ENCODE measurements around the gene SCYL1.

The SCYL1 gene

DNA sequence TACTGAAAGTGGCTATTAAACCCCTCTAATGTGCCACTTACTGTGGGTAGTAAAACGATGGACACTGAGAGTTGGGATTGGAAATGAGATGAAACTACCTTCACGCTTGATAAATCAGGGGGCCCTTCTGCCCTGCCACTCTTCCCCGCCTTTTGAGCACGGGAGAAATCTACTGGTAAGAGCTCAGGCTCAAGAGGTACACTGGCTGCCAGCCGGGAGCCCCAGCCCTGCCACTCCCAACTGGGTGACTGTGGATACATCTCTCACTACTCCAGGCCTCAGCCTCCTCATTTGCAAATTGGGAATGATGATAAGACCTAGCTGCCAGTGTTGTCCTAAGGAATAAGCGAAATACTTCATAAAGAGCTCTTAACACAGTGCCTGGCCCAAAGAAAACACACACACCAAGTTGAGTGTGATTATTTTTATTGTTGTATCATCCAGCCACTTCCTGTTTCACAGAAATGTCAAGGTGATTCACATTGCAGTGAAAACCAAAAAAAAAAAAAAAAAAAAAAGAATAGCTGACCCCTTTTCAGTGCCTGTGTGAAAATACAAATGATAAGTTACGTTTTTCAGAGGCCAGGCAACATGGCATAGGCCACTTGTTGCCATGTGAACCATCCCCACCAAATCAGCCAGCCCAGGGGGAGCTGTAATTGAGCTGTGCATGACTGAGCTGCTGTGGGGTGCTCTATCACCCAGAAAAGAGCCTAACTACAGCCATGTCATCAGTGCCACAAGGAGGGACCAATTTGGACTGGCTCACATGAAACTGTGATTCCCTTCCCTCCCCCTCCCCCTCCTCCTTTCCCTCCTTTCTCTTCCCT, 41.0 kb downstream of the SCYL1 start:
- Histone ChIP-seq H3K4me1 (ENCODE audit: control insufficient read depth, insufficient read depth, low read length) (peaks cover 36% of the 10 kb centered on the region), H3K27ac (ENCODE audit: low read length) (peak overlapping the region; percentile 41), H3K9me3 (ENCODE audit: control insufficient read depth in 2 of 2, low read length in 2 of 2) (no peaks in the 10 kb centered on the region), H3K27me3 (ENCODE audit: control insufficient read depth in 1 of 2, insufficient read depth in 2 of 2, low read length in 2 of 2) (no peaks in the 10 kb centered on the region), H3K9ac (ENCODE audit: low read length in 2 of 2) (no peak overlapping the region), H3K4me3 (ENCODE audit: low read length in 2 of 2) (no peak overlapping the region), H3K36me3 (ENCODE audit: control insufficient read depth in 2 of 2, insufficient read depth in 2 of 2, low read length in 2 of 2) (peaks cover 3 to 7% of the 10 kb centered on the region in 2 donors)

DNA sequence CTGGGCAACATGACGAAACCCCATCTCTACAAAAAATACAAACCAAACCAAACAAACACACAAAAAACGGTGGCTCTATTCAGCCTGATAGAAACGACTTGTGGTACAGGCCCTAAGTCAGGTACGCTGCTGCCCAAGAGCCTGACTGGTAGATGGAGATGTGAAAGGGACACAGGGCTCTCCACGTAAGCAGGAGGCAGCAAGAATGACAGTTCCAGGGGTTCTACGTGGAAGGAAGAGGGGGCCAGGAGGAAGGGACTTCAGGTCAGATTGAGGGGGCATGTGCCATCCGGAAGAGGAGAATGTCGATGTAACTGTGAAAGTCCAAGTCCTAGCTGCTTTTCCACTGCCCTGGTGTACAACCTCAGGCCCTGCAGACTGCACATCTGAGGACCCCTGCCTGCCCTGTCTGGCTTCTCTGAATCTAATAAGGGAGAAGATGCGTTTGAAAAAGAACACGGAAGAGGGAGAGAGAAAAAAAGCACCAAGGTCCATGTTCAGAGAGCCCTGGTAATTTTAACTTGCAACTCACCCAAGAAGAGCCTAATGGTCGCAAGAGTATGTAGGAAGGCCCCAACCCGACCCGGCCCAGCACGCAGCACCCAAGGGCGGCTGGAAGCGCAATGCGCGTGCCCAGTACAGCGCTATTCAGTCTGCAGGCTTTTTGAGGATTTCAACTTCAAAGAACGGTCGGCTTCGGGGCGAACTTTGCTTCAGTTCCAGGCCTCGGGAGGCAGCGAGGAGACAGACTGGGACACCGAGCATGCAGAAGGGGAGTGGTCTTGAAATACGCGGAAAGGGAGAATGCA, 44.5 kb downstream of the SCYL1 start:
- Histone ChIP-seq H3K36me3 (ENCODE audit: control insufficient read depth in 2 of 2, insufficient read depth in 2 of 2, low read length in 2 of 2) (peaks cover 5 to 7% of the 10 kb centered on the region in 2 donors), H3K9ac (ENCODE audit: low read length in 2 of 2) (peak overlapping the region; percentile 86 to 95), H3K4me3 (ENCODE audit: low read length in 2 of 2) (peak overlapping the region; percentile 96), H3K27me3 (ENCODE audit: control insufficient read depth in 1 of 2, insufficient read depth in 2 of 2, low read length in 2 of 2) (no peaks in the 10 kb centered on the region), H3K9me3 (ENCODE audit: control insufficient read depth in 2 of 2, low read length in 2 of 2) (no peaks in the 10 kb centered on the region), H3K27ac (ENCODE audit: low read length) (peak overlapping the region; percentile 92), H3K4me1 (ENCODE audit: control insufficient read depth, insufficient read depth, low read length) (peaks cover 58% of the 10 kb centered on the region)

DNA sequence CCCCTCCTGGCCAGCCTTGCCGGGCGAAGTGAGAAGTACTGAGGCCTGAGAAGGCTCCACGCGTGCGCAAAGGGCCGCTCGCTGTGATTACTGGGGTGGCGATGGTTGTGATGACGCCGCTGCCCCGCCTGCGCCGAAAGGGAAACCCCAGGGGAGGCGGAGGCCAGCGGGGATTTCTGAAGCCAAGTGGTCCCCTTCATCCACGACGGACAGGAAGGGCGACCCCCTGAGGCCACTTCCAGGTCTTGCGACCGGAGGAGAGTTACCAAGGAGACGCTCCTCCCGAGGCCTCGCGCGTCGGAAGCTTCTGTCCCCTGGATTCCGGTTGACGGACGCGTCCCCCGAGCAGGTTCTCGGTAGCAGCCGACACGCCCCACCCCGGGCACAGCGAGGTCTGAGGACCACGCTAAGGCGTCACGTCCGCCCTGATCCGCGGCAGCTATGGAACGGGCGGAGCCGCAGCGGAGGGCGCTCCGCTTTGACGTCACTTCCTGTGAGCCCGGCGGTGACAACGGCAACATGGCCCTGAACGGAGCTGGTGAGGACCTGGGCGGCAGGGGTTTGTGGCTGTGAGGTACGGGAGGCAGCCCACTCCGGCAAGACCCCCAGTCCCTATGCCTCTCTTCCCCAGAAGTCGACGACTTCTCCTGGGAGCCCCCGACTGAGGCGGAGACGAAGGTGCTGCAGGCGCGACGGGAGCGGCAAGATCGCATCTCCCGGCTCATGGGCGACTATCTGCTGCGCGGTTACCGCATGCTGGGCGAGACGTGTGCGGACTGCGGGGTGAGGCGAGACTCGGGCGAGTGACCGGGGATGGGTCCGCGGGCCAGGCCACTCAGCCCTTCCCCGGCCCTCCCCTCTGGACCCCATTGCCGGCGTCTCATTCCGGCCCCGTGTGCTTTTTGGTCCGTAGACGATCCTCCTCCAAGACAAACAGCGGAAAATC, 45.4 kb downstream of the SCYL1 start, which contains the start of gene ZNRD2:
ZNRD2 (plus strand) TSS at position 505 of the 946 bp plus-strand sequence; CDS start at position 520, 15 bp downstream.
- Histone ChIP-seq H3K9ac (ENCODE audit: low read length in 2 of 2) (peak within 1 kb of the TSS; percentile 86 to 95), H3K27me3 (ENCODE audit: control insufficient read depth in 1 of 2, insufficient read depth in 2 of 2, low read length in 2 of 2) (no peaks in the 10 kb centered on the region), H3K4me3 (ENCODE audit: low read length in 2 of 2) (peak within 1 kb of the TSS; percentile 96), H3K4me1 (ENCODE audit: control insufficient read depth, insufficient read depth, low read length) (peaks cover 65% of the 10 kb centered on the region), H3K36me3 (ENCODE audit: control insufficient read depth in 2 of 2, insufficient read depth in 2 of 2, low read length in 2 of 2) (peaks cover 5 to 7% of the 10 kb centered on the region in 2 donors), H3K27ac (ENCODE audit: low read length) (peak within 1 kb of the TSS; percentile 92), H3K9me3 (ENCODE audit: control insufficient read depth in 2 of 2, low read length in 2 of 2) (no peaks in the 10 kb centered on the region)

DNA sequence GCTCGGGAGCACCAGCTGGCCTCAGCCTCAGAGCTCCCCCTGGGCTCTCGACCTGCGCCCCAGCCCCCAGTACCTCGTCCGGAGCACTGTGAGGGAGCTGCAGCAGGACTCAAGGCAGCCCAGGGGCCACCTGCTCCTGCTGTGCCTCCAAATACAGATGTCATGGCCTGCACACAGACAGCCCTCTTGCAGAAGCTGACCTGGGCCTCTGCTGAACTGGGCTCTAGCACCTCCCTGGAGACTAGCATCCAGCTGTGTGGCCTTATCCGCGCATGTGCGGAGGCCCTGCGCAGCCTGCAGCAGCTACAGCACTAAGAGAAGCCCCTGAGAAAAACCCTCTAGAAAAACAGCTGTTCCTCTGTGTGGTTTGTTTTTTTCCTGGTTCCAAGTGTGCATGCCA, 46.5 kb downstream of the SCYL1 start:
- no peaks in the 10 kb centered on the region for H3K27me3 ChIP-seq (ENCODE audit: control insufficient read depth in 1 of 2, insufficient read depth in 2 of 2, low read length in 2 of 2)
- peak overlapping the region; percentile 92 for H3K27ac ChIP-seq (ENCODE audit: low read length)
- H3K9me3 ChIP-seq (ENCODE audit: control insufficient read depth in 2 of 2, low read length in 2 of 2) = no peaks in the 10 kb centered on the region
- peaks cover 5 to 7% of the 10 kb centered on the region in 2 donors for H3K36me3 ChIP-seq (ENCODE audit: control insufficient read depth in 2 of 2, insufficient read depth in 2 of 2, low read length in 2 of 2)
- peak overlapping the region; percentile 86 to 95 for H3K9ac ChIP-seq (ENCODE audit: low read length in 2 of 2)
- peak overlapping the region; percentile 96 for H3K4me3 ChIP-seq (ENCODE audit: low read length in 2 of 2)
- peaks cover 70% of the 10 kb centered on the region for H3K4me1 ChIP-seq (ENCODE audit: control insufficient read depth, insufficient read depth, low read length)

DNA sequence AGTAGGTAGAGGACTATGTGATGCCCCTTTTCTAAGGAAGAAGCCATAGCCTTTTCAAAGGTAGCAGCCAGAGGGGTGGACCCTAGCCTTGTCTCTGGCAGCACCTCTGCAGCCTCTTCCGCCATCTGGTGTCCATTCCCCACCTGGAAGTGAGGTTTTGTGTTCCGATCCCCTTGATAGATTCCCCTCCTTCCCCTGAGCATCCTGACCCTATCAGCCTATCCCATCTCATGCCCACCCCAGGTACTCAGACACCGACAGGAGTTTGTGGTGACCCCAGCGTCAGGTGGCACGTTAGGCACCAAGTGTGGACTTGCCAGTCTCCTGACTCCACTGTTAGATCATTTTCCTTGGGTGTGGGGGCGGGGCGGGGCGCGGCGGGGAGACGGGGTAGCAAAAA, 47.1 kb downstream of the SCYL1 start:
- Histone ChIP-seq H3K4me3 (ENCODE audit: low read length in 2 of 2) (peak overlapping the region; percentile 96), H3K4me1 (ENCODE audit: control insufficient read depth, insufficient read depth, low read length) (peaks cover 73% of the 10 kb centered on the region)

DNA sequence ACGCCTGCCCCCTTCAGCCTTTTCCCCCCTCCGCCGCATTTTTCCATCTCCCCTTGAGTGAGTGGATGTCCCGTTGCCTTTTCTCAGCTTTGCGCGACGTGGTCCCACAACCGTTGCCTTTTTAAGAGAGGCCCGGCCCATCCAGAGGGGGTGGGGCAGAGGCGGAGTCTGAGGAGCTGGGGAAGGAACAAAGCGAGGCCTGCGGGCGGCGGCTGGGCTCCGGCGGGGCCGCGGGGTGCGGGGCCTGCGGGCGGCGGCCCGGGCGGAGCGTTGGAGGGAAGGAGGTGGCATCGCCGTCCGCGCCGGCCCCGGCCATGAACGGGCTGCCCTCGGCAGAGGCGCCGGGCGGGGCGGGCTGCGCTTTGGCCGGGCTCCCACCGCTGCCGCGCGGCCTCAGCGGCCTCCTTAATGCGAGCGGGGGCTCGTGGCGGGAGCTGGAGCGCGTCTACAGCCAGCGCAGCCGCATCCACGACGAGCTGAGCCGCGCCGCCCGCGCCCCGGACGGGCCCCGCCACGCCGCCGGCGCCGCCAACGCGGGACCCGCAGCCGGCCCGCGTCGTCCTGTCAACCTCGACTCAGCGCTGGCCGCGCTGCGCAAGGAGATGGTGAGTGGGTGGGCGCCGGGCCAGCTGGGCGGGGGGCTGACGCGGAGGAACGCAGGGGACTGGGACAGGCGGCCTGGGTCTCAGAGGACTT, 47.6 kb downstream of the SCYL1 start, which contains the start of gene FAM89B:
FAM89B (plus strand) TSS at position 183 of the 696 bp plus-strand sequence; CDS start at position 315, 132 bp downstream.
- Histone ChIP-seq H3K27ac (ENCODE audit: low read length) (peak within 1 kb of the TSS; percentile 92), H3K36me3 (ENCODE audit: control insufficient read depth in 2 of 2, insufficient read depth in 2 of 2, low read length in 2 of 2) (peaks cover 4 to 5% of the 10 kb centered on the region in 2 donors), H3K4me3 (ENCODE audit: low read length in 2 of 2) (peak within 1 kb of the TSS; percentile 96), H3K9me3 (ENCODE audit: control insufficient read depth in 2 of 2, low read length in 2 of 2) (no peaks in the 10 kb centered on the region), H3K9ac (ENCODE audit: low read length in 2 of 2) (peak within 1 kb of the TSS; percentile 68), H3K27me3 (ENCODE audit: control insufficient read depth in 1 of 2, insufficient read depth in 2 of 2, low read length in 2 of 2) (no peaks in the 10 kb centered on the region), H3K4me1 (ENCODE audit: control insufficient read depth, insufficient read depth, low read length) (peaks cover 78% of the 10 kb centered on the region)

More for the DNA sequence above, 47.1 kb downstream of the SCYL1 start:
- H3K9ac ChIP-seq (ENCODE audit: low read length in 2 of 2) = peak overlapping the region; percentile 52 to 58
- H3K27me3 ChIP-seq (ENCODE audit: control insufficient read depth in 1 of 2, insufficient read depth in 2 of 2, low read length in 2 of 2) = no peaks in the 10 kb centered on the region
- H3K9me3 ChIP-seq (ENCODE audit: control insufficient read depth in 2 of 2, low read length in 2 of 2) = no peaks in the 10 kb centered on the region
- H3K36me3 ChIP-seq (ENCODE audit: control insufficient read depth in 2 of 2, insufficient read depth in 2 of 2, low read length in 2 of 2) = peaks cover 4 to 5% of the 10 kb centered on the region in 2 donors
- peak overlapping the region; percentile 92 for H3K27ac ChIP-seq (ENCODE audit: low read length)

DNA sequence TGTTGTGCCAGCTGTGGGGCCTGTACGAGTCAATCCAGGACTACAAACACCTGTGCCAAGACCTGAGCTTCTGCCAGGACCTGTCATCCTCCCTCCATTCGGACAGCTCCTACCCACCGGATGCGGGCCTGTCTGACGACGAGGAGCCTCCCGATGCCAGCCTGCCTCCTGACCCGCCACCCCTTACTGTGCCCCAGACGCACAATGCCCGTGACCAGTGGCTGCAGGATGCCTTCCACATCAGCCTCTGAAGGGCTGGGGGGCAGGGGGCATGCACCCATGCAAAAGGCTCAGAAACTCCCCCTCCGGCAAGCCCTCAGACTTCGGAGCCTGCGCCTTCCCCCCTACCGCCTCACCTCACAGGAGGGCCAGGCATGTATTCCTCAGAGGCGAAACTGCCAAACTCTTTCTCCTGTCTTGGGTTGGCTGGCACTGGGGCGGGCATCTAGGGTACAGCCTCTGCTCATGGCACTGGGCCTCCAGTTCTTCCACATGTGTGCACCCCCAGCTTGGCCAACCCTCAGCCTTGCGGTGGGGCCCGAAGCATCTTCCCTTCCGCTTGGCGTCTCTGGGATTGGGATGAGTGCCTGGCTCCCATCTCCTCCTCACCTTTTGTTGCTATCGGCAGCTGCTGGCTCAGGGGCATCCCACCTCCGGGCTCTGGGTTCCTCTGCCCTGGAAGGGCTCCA, 48.7 kb downstream of the SCYL1 start:
- Histone ChIP-seq H3K4me1 (ENCODE audit: control insufficient read depth, insufficient read depth, low read length) (peaks cover 79% of the 10 kb centered on the region), H3K9me3 (ENCODE audit: control insufficient read depth in 2 of 2, low read length in 2 of 2) (no peaks in the 10 kb centered on the region), H3K4me3 (ENCODE audit: low read length in 2 of 2) (peak overlapping the region; percentile 91 to 96), H3K27me3 (ENCODE audit: control insufficient read depth in 1 of 2, insufficient read depth in 2 of 2, low read length in 2 of 2) (no peaks in the 10 kb centered on the region), H3K27ac (ENCODE audit: low read length) (peak overlapping the region; percentile 80), H3K9ac (ENCODE audit: low read length in 2 of 2) (peak overlapping the region; percentile 68), H3K36me3 (ENCODE audit: control insufficient read depth in 2 of 2, insufficient read depth in 2 of 2, low read length in 2 of 2) (peaks cover 4 to 8% of the 10 kb centered on the region in 2 donors)

DNA sequence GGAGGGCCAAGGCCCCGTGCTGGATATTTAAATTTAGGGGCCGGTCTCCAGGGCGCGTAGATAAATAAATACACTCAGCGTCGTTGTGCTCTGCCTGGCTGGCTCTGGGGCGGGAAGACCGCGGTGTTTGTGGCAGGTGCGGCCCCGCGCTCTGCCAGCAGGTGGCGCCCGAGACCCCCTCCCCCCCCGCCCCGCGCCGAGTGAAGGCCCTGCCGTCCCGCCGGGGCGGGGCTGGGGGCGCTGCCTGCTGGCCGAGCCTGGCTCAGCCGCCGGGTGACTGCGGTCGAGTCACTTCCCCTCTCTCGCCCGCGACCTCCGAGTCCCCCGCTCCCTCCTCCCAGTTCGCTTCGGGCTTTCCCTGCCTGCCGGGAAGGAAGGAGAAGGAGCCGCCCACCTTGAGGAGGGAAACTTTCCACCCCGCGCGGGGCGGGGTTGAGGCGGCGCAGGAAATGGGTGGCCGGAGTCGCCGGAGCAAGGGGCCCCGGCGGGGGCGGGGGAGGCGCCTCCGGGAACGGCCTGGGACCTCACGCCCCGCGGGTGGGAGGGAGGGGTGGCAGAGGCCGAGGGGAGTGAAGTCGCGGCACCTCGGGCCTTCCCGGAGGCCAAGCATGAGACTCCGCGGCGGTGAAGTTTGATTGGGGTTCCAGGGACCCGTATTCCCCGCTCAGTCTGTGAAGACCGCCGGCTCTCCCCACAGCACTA, 49.4 kb downstream of the SCYL1 start:
- peaks cover 79% of the 10 kb centered on the region for H3K4me1 ChIP-seq (ENCODE audit: control insufficient read depth, insufficient read depth, low read length)
- H3K27me3 ChIP-seq (ENCODE audit: control insufficient read depth in 1 of 2, insufficient read depth in 2 of 2, low read length in 2 of 2) = no peaks in the 10 kb centered on the region
- peak overlapping the region; percentile 62 to 68 for H3K9ac ChIP-seq (ENCODE audit: low read length in 2 of 2)
- H3K36me3 ChIP-seq (ENCODE audit: control insufficient read depth in 2 of 2, insufficient read depth in 2 of 2, low read length in 2 of 2) = peaks cover 8 to 11% of the 10 kb centered on the region in 2 donors
- peak overlapping the region; percentile 91 to 96 for H3K4me3 ChIP-seq (ENCODE audit: low read length in 2 of 2)
- peak overlapping the region; percentile 84 for H3K27ac ChIP-seq (ENCODE audit: low read length)
- no peaks in the 10 kb centered on the region for H3K9me3 ChIP-seq (ENCODE audit: control insufficient read depth in 2 of 2, low read length in 2 of 2)
